K562 (cell line): ENCODE data around the gene FUT9. TPM values are rescaled to one million over a fixed set of nuclear protein-coding genes. Genes with fewer than 3 reads are reported as not detected.
"Not testable (repeated sequence)": the region's sequence is repeated elsewhere in the genome, so short reads cannot be mapped to it uniquely, and the experiment has no call there.

Experiments
- ATAC-seq: fragments of 200-7000 bp; cut with Tn5 transposase; 3 replicates; pipeline ENCODE4 v1.9.1; 2020; ENCODE audit warnings: moderate library complexity
- BruUV-seq: library from RNA; stranded (reverse); fragments of 400-500 nt; replicated peaks from 2 replicates; lab custom pipeline; 2021; lab: Mats Ljungman, UMichigan
- CTCF ChIA-PET: fragments of 300-600 bp; formaldehyde crosslinking; extraction: SDS; loops from one replicate; lab custom pipeline; 2021; ENCODE audit warnings: low intra/inter-chr PET ratio; lab: Yijun Ruan, JAX
- POLR2A ChIA-PET: fragments of 300-600, 350-650 bp; sonication (Branson Sonifier 250); formaldehyde crosslinking; extraction: SDS; loops from one replicate; lab custom pipeline; 2021; ENCODE audit warnings: antibody characterized with exemption, inconsistent platforms; lab: Yijun Ruan, JAX
- DNase-seq, 4 experiments: peaks; one replicate each; pipeline versions ENCODE4 v3.0.0 to v3.0.0-alpha.2; 2011 to 2018; ENCODE audit warnings: low spot score in 3 of 4, mixed read lengths in 3 of 4; ENCODE audit errors: extremely low read depth in 1 of 4
- FAIRE-seq: peaks from 2 replicates; lab custom pipeline; 2011; peaks lifted over from hg19 to GRCh38; lab: Jason Lieb, UNC
- H2AFZ ChIP-seq: 2 replicates; pipeline ENCODE4 v1.6.0; 2011; ENCODE audit warnings: low read depth, low read length, control low read depth, inconsistent platforms
- H3K27ac ChIP-seq: fragments of 200-600 bp; 3 replicates; pipeline ENCODE4 v1.8.0; 2011; ENCODE audit warnings: low read depth, mild to moderate bottlenecking, control low read depth, inconsistent platforms, low read length, moderate library complexity, mixed read lengths; ENCODE audit errors: extremely low read depth
- H3K27me3 ChIP-seq, 2 experiments: fragments of 300-600 bp in 1 of 2; 2 replicates in 1 of 2; 3 replicates in 1 of 2; pipeline versions ENCODE4 v1.6.0 to v1.8.0; 2011; ENCODE audit warnings: inconsistent platforms in 2 of 2, low read length in 2 of 2, mild to moderate bottlenecking in 1 of 2, mixed read lengths in 1 of 2, moderate library complexity in 1 of 2; ENCODE audit not compliant: control insufficient read depth in 2 of 2, insufficient read depth in 2 of 2
- H3K36me3 ChIP-seq: fragments of 300-600 bp; 3 replicates; pipeline ENCODE4 v1.8.0; 2011; ENCODE audit warnings: mild to moderate bottlenecking, low read length, inconsistent platforms; ENCODE audit not compliant: control insufficient read depth, insufficient read depth
- H3K4me1 ChIP-seq, 2 experiments: fragments of 200-600 bp in 1 of 2; replicated peaks in 1 of 2; 2 replicates in 1 of 2; 3 replicates in 1 of 2; pipeline versions ENCODE4 v1.5.1 to v1.8.0; 2011; ENCODE audit warnings: inconsistent platforms in 2 of 2, low read length in 2 of 2, mild to moderate bottlenecking in 1 of 2, mixed read lengths in 1 of 2, moderate library complexity in 1 of 2; ENCODE audit not compliant: control insufficient read depth in 2 of 2, insufficient read depth in 2 of 2
- H3K4me2 ChIP-seq: 2 replicates; pipeline ENCODE4 v1.6.1; 2011; ENCODE audit warnings: low read length, control low read depth, inconsistent platforms, mixed read lengths; ENCODE audit not compliant: insufficient read depth
- H3K4me3 ChIP-seq: fragments of 200-600 bp; sonication (generic), shearing (Covaris generic); 2 replicates; pipeline ENCODE4 v1.5.1; 2016; ENCODE audit warnings: control low read depth, inconsistent platforms
- H3K79me2 ChIP-seq: fragments of 200-600 bp; 3 replicates; pipeline ENCODE4 v1.8.0; 2011; ENCODE audit warnings: low read length, inconsistent platforms; ENCODE audit not compliant: control insufficient read depth, insufficient read depth
- H3K9ac ChIP-seq, 2 experiments: 2 replicates each; pipeline versions ENCODE4 v1.6.0 to v1.6.1; 2011; ENCODE audit warnings: low read depth in 2 of 2, low read length in 2 of 2, control low read depth in 1 of 2, inconsistent platforms in 1 of 2, mild to moderate bottlenecking in 1 of 2, mixed read lengths in 1 of 2; ENCODE audit not compliant: insufficient read depth in 1 of 2
- H3K9me1 ChIP-seq: one replicate; pipeline ENCODE4 v1.6.0; 2011; ENCODE audit warnings: inconsistent platforms, mild to moderate bottlenecking, low read length, moderate library complexity; ENCODE audit not compliant: control insufficient read depth, insufficient read depth
- H3K9me3 ChIP-seq: replicated peaks from 2 replicates; pipeline ENCODE4 v1.5.1; 2011; ENCODE audit warnings: low read depth, low read length, inconsistent platforms; ENCODE audit not compliant: control insufficient read depth, insufficient read depth
- H4K20me1 ChIP-seq: replicated peaks from 2 replicates; pipeline ENCODE4 v1.6.1; 2011; ENCODE audit warnings: low read length, inconsistent platforms, mixed read lengths; ENCODE audit not compliant: control insufficient read depth, insufficient read depth
- KLF10 ChIP-seq: fragments of 250-450 bp; sonication (Bioruptor Pico); IDR thresholded peaks from 2 replicates; pipeline ENCODE4 v1.6.1; 2021; ENCODE audit warnings: matching md5 sums
- TARDBP ChIP-seq: fragments of 450-650 bp; IDR thresholded peaks from 2 replicates; pipeline ENCODE4 v1.6.1; 2016
- TFE3 ChIP-seq: fragments of 450-650 bp; formaldehyde crosslinking; IDR thresholded peaks from 2 replicates; pipeline ENCODE4 v1.4.0; 2020; ENCODE audit warnings: mild to moderate bottlenecking, mixed read lengths
- WGBS: fragments of 100-300 bp; shearing (Covaris generic); methylation state at CpG from one replicate; pipeline ENCODE4 v1.1.6; 2016; ENCODE audit warnings: low coverage, mixed read lengths; ENCODE audit not compliant: insufficient coverage; ENCODE audit errors: missing lambda C conversion rate; 5-methylcytosine and 5-hydroxymethylcytosine counted together
- in situ Hi-C: fragments of 300-500 bp; cut with MboI; formaldehyde crosslinking; loops from 4 replicates; pipeline ENCODE4 v1.15.0; 2018; ENCODE audit warnings: inconsistent platforms, mixed read lengths
- intact Hi-C: fragments of 100-400 bp; cut with micrococcal nuclease; formaldehyde crosslinking; loops from 2 replicates; pipeline ENCODE4 v1.14.2; 2022
- polyA plus RNA-seq, 8 experiments: library from polyadenylated mRNA; depleted of rRNA in 4 of 8; stranded (reverse) in 5 of 8; unstranded in 3 of 8; fragments of >200 nt; fragmentation: Nextera tagmentation in 2 of 8; fragmentation: Illumina TruSeq in 1 of 8; extraction: Ambion mirVana in 2 of 8; extraction: Trizol in 1 of 8; gene quantifications; 2 replicates each; pipeline versions ENCODE4 v1.2.1 to v1.2.3, GENCODE V29; 2011 to 2014; ENCODE audit warnings: inconsistent platforms in 1 of 8, missing spikeins in 1 of 8
- total RNA-seq, 7 experiments: library from RNA; depleted of rRNA in 6 of 7; stranded (reverse); fragments of >200 nt in 6 of 7; fragmentation: Illumina TruSeq in 2 of 7; extraction: Trizol in 2 of 7; gene quantifications; 2 replicates each; pipeline versions ENCODE4 v1.2.1 to v1.2.3, GENCODE V29; 2011 to 2021; ENCODE audit warnings: low replicate concordance in 1 of 7

The FUT9 gene
- total and polyA plus RNA-seq, 9 of the 15 experiments (the other 6 are each of a cell fraction or from before 2014, with no cell fraction given): not detected

GRCh38 chr6:96249755-96250154 lies 234.0 kb downstream of the FUT9 start:
- intact Hi-C loops (no loop called here), in situ Hi-C loops (no loop called here)
- no peaks in the 10 kb centered on the region for H3K79me2 ChIP-seq
- H3K9me3 ChIP-seq: no peaks in the 10 kb centered on the region
- POLR2A ChIA-PET: no interaction called here
- H3K4me2 ChIP-seq: no peak overlapping the region
- H3K36me3 ChIP-seq: no peaks in the 10 kb centered on the region
- CTCF ChIA-PET: no interaction called here
- no peak overlapping the region for H2AFZ ChIP-seq
- WGBS: 0% methylated on average over 1 of the region's 1 CpG
- TF ChIP-seq KLF10 (CRISPR knock-in tag) (no peak), TARDBP (no peak)
- DNase-seq (no peak), ATAC-seq (no peak), FAIRE-seq (no peak)
- H3K4me1 ChIP-seq: no peaks in the 10 kb centered on the region
- no peak overlapping the region for H3K27ac ChIP-seq
- H3K9ac ChIP-seq: no peak overlapping the region
- BruUV-seq: no TSS peak
- no peaks in the 10 kb centered on the region for H4K20me1 ChIP-seq
- H3K27me3 ChIP-seq: no peaks in the 10 kb centered on the region
- no peaks in the 10 kb centered on the region for H3K9me1 ChIP-seq
- H3K4me3 ChIP-seq: no peak overlapping the region

- intact Hi-C loops: no loop called here
- Histone ChIP-seq H4K20me1 (no peaks in the 10 kb centered on the region), H3K9me3 (no peaks in the 10 kb centered on the region; the same call in 1 of the 2 replicates), H2AFZ (no peak overlapping the region), H3K36me3 (no peaks in the 10 kb centered on the region)
- FAIRE-seq: no peak
- CTCF ChIA-PET: no interaction called here
- TF ChIP-seq TFE3 (CRISPR knock-in tag): no peak
- TF ChIP-seq, all 486 proteins: peak for 0
- H3K9me1 ChIP-seq: no peaks in the 10 kb centered on the region
- ATAC-seq (no peak), DNase-seq (no peak)
- 0% methylated on average over 1 of the region's 1 CpG for WGBS
- no TSS peak for BruUV-seq
- no peak overlapping the region for H3K4me3 ChIP-seq
- no peaks in the 10 kb centered on the region for H3K79me2 ChIP-seq
- in situ Hi-C loops: no loop called here
- H3K27ac ChIP-seq: no peak overlapping the region
- H3K9ac ChIP-seq: no peak overlapping the region
- no peaks in the 10 kb centered on the region for H3K27me3 ChIP-seq
- no peaks in the 10 kb centered on the region for H3K4me1 ChIP-seq
- POLR2A ChIA-PET: no interaction called here
- H3K4me2 ChIP-seq: no peak overlapping the region
Measured at GRCh38 chr6:96257751-96258150, 242.0 kb downstream of the FUT9 start.

- H3K9me3 ChIP-seq, H3K36me3 ChIP-seq, H3K9ac ChIP-seq, H3K79me2 ChIP-seq, intact Hi-C loops, POLR2A ChIA-PET, H3K4me2 ChIP-seq, H3K27me3 ChIP-seq, in situ Hi-C loops, FAIRE-seq, H4K20me1 ChIP-seq, BruUV-seq, H3K4me1 ChIP-seq, H2AFZ ChIP-seq, ATAC-seq, H3K4me3 ChIP-seq, DNase-seq, H3K27ac ChIP-seq, CTCF ChIA-PET, H3K9me1 ChIP-seq: not testable (repeated sequence)
- WGBS: 1% methylated on average over 22 of the region's 37 CpGs
Measured at GRCh38 chr6:96260787-96261430, 245.1 kb downstream of the FUT9 start.
